Calu3 (cell line): ENCODE results near the gene TMEM72. TPM values are rescaled to one million over a fixed set of nuclear protein-coding genes. Genes with fewer than 3 reads are reported as not detected.

Experiments used
- BruUV-seq: library from RNA; stranded (reverse); fragments of 400-500 nt; replicated peaks from 2 replicates; lab custom pipeline; 2021; lab: Mats Ljungman, UMichigan
- CTCF ChIA-PET: fragments of 300-600 bp; sonication (Branson Sonifier 250); formaldehyde crosslinking; loops from one replicate; lab custom pipeline; 2022; ENCODE audit warnings: antibody characterized with exemption; lab: Charles Lee
- DNase-seq: peaks from one replicate; pipeline ENCODE4 v3.0.0; 2022
- H3K27ac Mint-ChIP-seq: one replicate; pipeline ENCODE4 v1.8.0; 2022; ENCODE audit warnings: mixed read lengths; ENCODE audit not compliant: unreplicated experiment
- H3K27me3 Mint-ChIP-seq: one replicate; pipeline ENCODE4 v1.8.0; 2022; ENCODE audit warnings: mixed read lengths; ENCODE audit not compliant: unreplicated experiment
- H3K36me3 Mint-ChIP-seq: one replicate; pipeline ENCODE4 v1.8.0; 2022; ENCODE audit warnings: mild to moderate bottlenecking, moderate library complexity, mixed read lengths; ENCODE audit not compliant: insufficient read depth, unreplicated experiment
- H3K4me1 Mint-ChIP-seq: one replicate; pipeline ENCODE4 v1.8.0; 2022; ENCODE audit warnings: mild to moderate bottlenecking, low read depth, mixed read lengths; ENCODE audit not compliant: unreplicated experiment
- H3K4me3 Mint-ChIP-seq: one replicate; pipeline ENCODE4 v1.8.0; 2022; ENCODE audit warnings: mild to moderate bottlenecking, low read depth, moderate library complexity, mixed read lengths; ENCODE audit not compliant: unreplicated experiment
- H3K9me3 Mint-ChIP-seq: one replicate; pipeline ENCODE4 v1.8.0; 2022; ENCODE audit warnings: low read depth, mixed read lengths; ENCODE audit not compliant: unreplicated experiment
- CTCF ChIP-seq: fragments of 200-600 bp; IDR thresholded peaks from one replicate; pipeline ENCODE4 v1.8.0; 2022; ENCODE audit warnings: antibody characterized with exemption; ENCODE audit not compliant: unreplicated experiment
- intact Hi-C: fragments of 100-400 bp; cut with micrococcal nuclease; formaldehyde crosslinking; loops from one replicate; pipeline ENCODE4 v1.10.0; 2022; ENCODE audit not compliant: unreplicated experiment
- total RNA-seq: library from RNA; stranded (reverse); gene quantifications from 2 replicates; pipeline ENCODE4 v1.2.3, GENCODE V29; 2022

TMEM72 gene
- total RNA-seq, 1 experiment from 2014 or later: not detected

GRCh38 chr10:44894691-44895090, 16.4 kb upstream of the TMEM72 start:
- Mint-ChIP-seq H3K27me3 (no peaks in the 10 kb centered on the region), H3K9me3 (peaks cover 2% of the 10 kb centered on the region), H3K4me3 (no peak overlapping the region), H3K36me3 (no peaks in the 10 kb centered on the region), H3K27ac (no peak overlapping the region), H3K4me1 (no peaks in the 10 kb centered on the region)
- no TSS peak for BruUV-seq
- intact Hi-C loops: no loop called here
- CTCF ChIA-PET: no interaction called here
- DNase-seq: no peak
- no peak for TF ChIP-seq CTCF

GRCh38 chr10:44895280-44895679, 15.9 kb upstream of the TMEM72 start:
- H3K27ac Mint-ChIP-seq: no peak overlapping the region
- no peak for TF ChIP-seq CTCF
- H3K36me3 Mint-ChIP-seq: no peaks in the 10 kb centered on the region
- CTCF ChIA-PET: interaction anchor here (1.4 kb wide), 1 partner anchor 16 kb away, joined by 3 read pairs; the partner anchor contains the start of gene TMEM72
- no peaks in the 10 kb centered on the region for H3K27me3 Mint-ChIP-seq
- DNase-seq: no peak
- intact Hi-C loops: no loop called here
- H3K4me3 Mint-ChIP-seq: no peak overlapping the region
- H3K4me1 Mint-ChIP-seq: no peaks in the 10 kb centered on the region
- peaks cover 2% of the 10 kb centered on the region for H3K9me3 Mint-ChIP-seq
- BruUV-seq: no TSS peak

- intact Hi-C loops: no loop called here
- Mint-ChIP-seq H3K4me3 (no peak overlapping the region), H3K36me3 (no peaks in the 10 kb centered on the region), H3K4me1 (no peaks in the 10 kb centered on the region), H3K9me3 (peaks cover 2% of the 10 kb centered on the region), H3K27ac (no peak overlapping the region), H3K27me3 (peaks cover 9% of the 10 kb centered on the region)
- CTCF ChIA-PET: no interaction called here
- no TSS peak for BruUV-seq
- no peak for DNase-seq
- no peak for TF ChIP-seq CTCF
Measured at GRCh38 chr10:44897049-44897448, 14.1 kb upstream of the TMEM72 start.

- peaks cover 9% of the 10 kb centered on the region for H3K27me3 Mint-ChIP-seq
- no TSS peak for BruUV-seq
- H3K36me3 Mint-ChIP-seq: no peaks in the 10 kb centered on the region
- intact Hi-C loops: no loop called here
- H3K4me3 Mint-ChIP-seq: no peak overlapping the region
- H3K4me1 Mint-ChIP-seq: no peaks in the 10 kb centered on the region
- peak; percentile 16 for DNase-seq
- no peak for TF ChIP-seq CTCF
- CTCF ChIA-PET: interaction anchor here (0.6 kb wide), 1 partner anchor 12 kb away, joined by 3 read pairs; the partner anchor contains the start of gene TMEM72
- H3K9me3 Mint-ChIP-seq: peaks cover 2% of the 10 kb centered on the region
- no peak overlapping the region for H3K27ac Mint-ChIP-seq
Measured at GRCh38 chr10:44898665-44899064, 12.5 kb upstream of the TMEM72 start.
